GM23338 (cell line): ENCODE measurements around the gene USH2A.

Experiments
- CTCF ChIP-seq, 2 experiments: fragments of 200-600 bp in 1 of 2; sonication (generic) in 1 of 2; conservative IDR thresholded peaks; 2 replicates each; pipeline versions ENCODE4 v1.5.1 to v1.6.1; 2016 to 2017; ENCODE audit warnings: antibody characterized with exemption in 2 of 2, low read depth in 2 of 2, mild to moderate bottlenecking in 2 of 2, moderate library complexity in 1 of 2
- EZH2 ChIP-seq: fragments of 200-600 bp; sonication (generic); IDR thresholded peaks from one replicate; pipeline ENCODE4 v1.8.0; 2017; ENCODE audit warnings: antibody characterized with exemption, mild to moderate bottlenecking, low read depth; ENCODE audit not compliant: unreplicated experiment
- EZH2phosphoT487 ChIP-seq: fragments of 200-600 bp; sonication (generic); IDR thresholded peaks from one replicate; pipeline ENCODE4 v1.8.1; 2018; ENCODE audit warnings: antibody characterized with exemption; ENCODE audit not compliant: unreplicated experiment
- POLR2AphosphoS5 ChIP-seq: IDR thresholded peaks from 2 replicates; pipeline ENCODE4 v1.6.1; 2016; ENCODE audit warnings: antibody characterized with exemption, low read depth
- ZNF331 ChIP-seq: fragments of 250-450 bp; sonication (Bioruptor Pico); IDR thresholded peaks from 2 replicates; pipeline ENCODE4 v1.5.0; 2020; ENCODE audit warnings: low read depth, mild to moderate bottlenecking, moderate library complexity
- ZNF462 ChIP-seq: fragments of 250-450 bp; sonication (Bioruptor Pico); IDR thresholded peaks from 2 replicates; pipeline ENCODE4 v1.5.0; 2020; ENCODE audit warnings: mild to moderate bottlenecking, moderate library complexity

GRCh38 chr1:216190438-216190837 is 232.8 kb downstream of the USH2A start:
- TF ChIP-seq CTCF (conservative IDR thresholded peaks at IDR 0.05; ENCODE audit: low read depth in 2 of 2) (no peak), EZH2 (no peak), POLR2AphosphoS5 (no peak), ZNF331 (CRISPR knock-in tag) (no peak), EZH2phosphoT487 (no peak), ZNF462 (no peak)
